Activated CD4-positive, alpha-beta memory T cell treated with anti-CD3 and anti-CD28 coated beads, Interleukin-2, amount 10 ng/mL, durations not matched to agents 7 days and 5 days (primary cell): Measurements from ENCODE around the gene OR13C5. TPM values are rescaled to one million over a fixed set of nuclear protein-coding genes. Genes with fewer than 3 reads are reported as not detected.
"Not testable (repeated sequence)": the region's sequence is repeated elsewhere in the genome, so short reads cannot be mapped to it uniquely, and the experiment has no call there.

ENCODE experiments used
- CTCF ChIA-PET: fragments of 350-600 bp; sonication (Branson Sonifier 250); formaldehyde crosslinking; loops from one replicate; lab custom pipeline; 2021; ENCODE audit warnings: antibody characterized with exemption, inconsistent platforms; lab: Charles Lee
- POLR2A ChIA-PET: fragments of 350-600 bp; sonication (Branson Sonifier 250); formaldehyde crosslinking; loops from one replicate; lab custom pipeline; 2021; ENCODE audit warnings: antibody characterized with exemption; lab: Charles Lee
- DNase-seq: peaks from one replicate; pipeline ENCODE4 v3.0.0-alpha.2; 2020
- H3K27ac Mint-ChIP-seq: one replicate; pipeline ENCODE4 v1.8.0; 2021; ENCODE audit warnings: mild to moderate bottlenecking, mixed read lengths
- H3K27me3 Mint-ChIP-seq: one replicate; pipeline ENCODE4 v1.8.0; 2021; ENCODE audit warnings: mixed read lengths
- H3K36me3 Mint-ChIP-seq: one replicate; pipeline ENCODE4 v1.8.0; 2021; ENCODE audit warnings: low read depth, mixed read lengths
- H3K4me1 Mint-ChIP-seq: one replicate; pipeline ENCODE4 v1.8.0; 2021; ENCODE audit warnings: mixed read lengths
- H3K4me3 Mint-ChIP-seq: one replicate; pipeline ENCODE4 v1.8.0; 2021; ENCODE audit warnings: mild to moderate bottlenecking, mixed read lengths
- H3K9me3 Mint-ChIP-seq: one replicate; pipeline ENCODE4 v1.8.0; 2021; ENCODE audit warnings: mixed read lengths
- total RNA-seq, 2 experiments: library from RNA; stranded (reverse); gene quantifications; one replicate each; pipeline ENCODE4 v1.2.3, GENCODE V29; 2021

Gene OR13C5, protein sequence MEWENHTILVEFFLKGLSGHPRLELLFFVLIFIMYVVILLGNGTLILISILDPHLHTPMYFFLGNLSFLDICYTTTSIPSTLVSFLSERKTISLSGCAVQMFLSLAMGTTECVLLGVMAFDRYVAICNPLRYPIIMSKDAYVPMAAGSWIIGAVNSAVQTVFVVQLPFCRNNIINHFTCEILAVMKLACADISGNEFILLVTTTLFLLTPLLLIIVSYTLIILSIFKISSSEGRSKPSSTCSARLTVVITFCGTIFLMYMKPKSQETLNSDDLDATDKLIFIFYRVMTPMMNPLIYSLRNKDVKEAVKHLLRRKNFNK
- not detected for total RNA-seq

GRCh38 chr9:104599313-104599712, at the start of gene OR13C5:
Gene OR13C5 (minus strand): TSS chr9:104599413. CDS start chr9:104599413, 0 bp downstream.
- H3K36me3 Mint-ChIP-seq, H3K4me1 Mint-ChIP-seq, H3K27me3 Mint-ChIP-seq, DNase-seq, CTCF ChIA-PET, H3K27ac Mint-ChIP-seq, POLR2A ChIA-PET, H3K9me3 Mint-ChIP-seq, H3K4me3 Mint-ChIP-seq: not testable (repeated sequence)

DNA sequence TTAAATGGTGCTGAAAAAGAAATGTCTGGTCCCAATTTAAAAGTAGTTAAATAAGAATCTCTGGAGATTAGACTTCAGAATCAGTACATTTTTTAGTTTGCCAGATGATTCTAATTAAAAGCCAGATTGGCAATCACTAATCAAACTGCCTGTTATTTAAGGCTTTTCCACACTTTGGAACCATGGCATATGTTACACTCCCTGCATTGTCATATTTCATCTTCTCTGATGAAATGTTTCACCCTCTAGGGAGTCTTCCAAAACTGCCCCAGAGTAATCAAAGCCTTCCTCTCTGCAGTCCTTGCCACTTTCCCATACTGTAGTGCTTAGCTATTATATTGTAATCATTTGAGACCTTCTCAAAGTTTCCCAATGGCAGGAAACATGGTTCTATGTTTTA, 36.2 kb upstream of the OR13C5 start:
- Mint-ChIP-seq H3K27me3 (no peaks in the 10 kb centered on the region), H3K4me3 (no peak overlapping the region), H3K9me3 (no peaks in the 10 kb centered on the region), H3K27ac (no peak overlapping the region), H3K36me3 (no peaks in the 10 kb centered on the region), H3K4me1 (no peaks in the 10 kb centered on the region)
- no peak for DNase-seq
- POLR2A ChIA-PET = no interaction called here
- CTCF ChIA-PET = no interaction called here

DNA sequence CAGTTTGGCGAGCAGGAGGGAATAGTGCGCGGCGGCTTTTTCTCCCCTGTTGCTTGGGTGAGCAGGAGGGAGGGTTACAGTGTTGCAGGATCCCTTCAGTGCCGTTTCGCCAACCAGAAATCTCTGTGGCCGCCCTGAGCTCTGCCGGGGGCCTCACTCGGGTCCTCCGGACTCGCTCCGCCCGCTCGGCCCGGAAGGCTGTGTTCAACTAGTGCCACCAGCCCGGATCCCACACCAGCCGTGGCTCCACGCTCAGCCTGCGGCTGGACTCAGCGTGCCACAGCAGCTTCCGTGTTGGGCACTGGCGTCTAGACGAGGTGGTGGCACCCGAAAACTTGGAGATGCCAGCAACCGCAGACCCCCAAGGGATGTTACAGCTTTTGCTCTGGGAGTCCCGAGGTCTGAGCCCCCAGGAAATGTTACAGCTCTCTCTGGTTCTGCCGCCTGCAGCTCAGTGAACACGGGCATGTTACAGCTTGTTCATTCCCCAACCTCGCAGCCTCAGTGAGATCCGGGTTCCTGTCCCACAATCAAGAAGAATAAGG, 34.8 kb upstream of the OR13C5 start:
- Mint-ChIP-seq H3K9me3 (no peaks in the 10 kb centered on the region), H3K27ac (no peak overlapping the region), H3K27me3 (no peaks in the 10 kb centered on the region), H3K4me3 (no peak overlapping the region), H3K36me3 (no peaks in the 10 kb centered on the region), H3K4me1 (no peaks in the 10 kb centered on the region)
- no peak for DNase-seq
- CTCF ChIA-PET = no interaction called here
- POLR2A ChIA-PET = no interaction called here

- H3K27me3 Mint-ChIP-seq, H3K36me3 Mint-ChIP-seq, DNase-seq, H3K27ac Mint-ChIP-seq, POLR2A ChIA-PET, H3K4me1 Mint-ChIP-seq, CTCF ChIA-PET, H3K9me3 Mint-ChIP-seq, H3K4me3 Mint-ChIP-seq: not testable (repeated sequence)
These were observed 26.8 kb upstream of the OR13C5 start for GRCh38 chr9:104625964-104626363.

DNA sequence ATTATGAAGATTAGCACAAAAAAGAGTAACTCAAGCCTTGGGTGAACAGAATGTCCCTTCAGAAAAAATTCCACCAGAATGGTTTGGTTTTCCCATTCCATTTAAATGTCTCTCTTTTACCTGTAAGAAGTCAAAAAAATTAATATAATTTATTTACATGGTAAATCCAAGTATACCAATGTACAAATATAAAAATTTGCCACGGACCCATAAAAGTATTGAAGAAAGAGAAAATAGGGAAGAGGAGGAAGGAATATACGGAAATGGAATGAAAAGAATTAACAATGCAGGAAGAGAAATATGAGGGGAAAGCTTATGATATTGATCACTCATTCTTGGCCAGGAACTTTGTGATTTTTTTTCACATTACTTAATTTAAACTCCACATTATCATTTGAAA, 18.9 kb upstream of the OR13C5 start, which contains the start of gene OR13C9:
Gene OR13C9, minus strand, starts transcription at position 101 of the 400 bp plus-strand sequence. Its CDS starts 0 bp downstream, at position 101.
- H3K27me3 Mint-ChIP-seq = no peaks in the 10 kb centered on the region
- H3K9me3 Mint-ChIP-seq = no peaks in the 10 kb centered on the region
- ChIA-PET POLR2A (no interaction called here), CTCF (no interaction called here)
- no peak within 1 kb of the TSS for H3K27ac Mint-ChIP-seq
- H3K4me3 Mint-ChIP-seq = no peak within 1 kb of the TSS
- no peaks in the 10 kb centered on the region for H3K36me3 Mint-ChIP-seq
- H3K4me1 Mint-ChIP-seq = no peaks in the 10 kb centered on the region
- DNase-seq = no peak

DNA sequence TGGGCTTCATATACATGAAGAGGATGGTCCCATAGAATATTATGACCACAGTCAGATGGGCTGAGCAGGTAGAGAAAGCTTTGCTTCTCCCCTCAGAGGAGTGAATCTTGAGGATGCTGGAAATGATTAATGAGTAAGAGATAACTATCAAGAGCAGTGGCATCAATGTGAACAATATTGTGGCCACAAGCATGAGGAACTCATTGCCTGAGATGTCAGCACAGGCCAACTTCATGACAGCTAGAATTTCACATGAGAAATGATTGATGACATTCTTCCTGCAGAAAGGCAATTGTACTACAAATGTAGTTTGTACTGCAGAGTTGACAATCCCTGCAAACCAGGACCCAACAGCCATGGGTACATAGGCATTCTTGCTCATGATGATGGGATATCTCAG, 18.2 kb upstream of the OR13C5 start:
- Mint-ChIP-seq H3K27me3 (no peaks in the 10 kb centered on the region), H3K4me3 (no peak overlapping the region), H3K9me3 (no peaks in the 10 kb centered on the region), H3K27ac (no peak overlapping the region), H3K36me3 (no peaks in the 10 kb centered on the region), H3K4me1 (no peaks in the 10 kb centered on the region)
- DNase-seq = no peak
- ChIA-PET CTCF (no interaction called here), POLR2A (no interaction called here)

- Mint-ChIP-seq H3K27me3 (no peaks in the 10 kb centered on the region), H3K27ac (no peak overlapping the region), H3K4me3 (no peak overlapping the region), H3K36me3 (no peaks in the 10 kb centered on the region), H3K4me1 (no peaks in the 10 kb centered on the region), H3K9me3 (no peaks in the 10 kb centered on the region)
- DNase-seq = no peak
- ChIA-PET POLR2A (no interaction called here), CTCF (no interaction called here)
These were observed 12.0 kb upstream of the OR13C5 start for GRCh38 chr9:104611213-104611612.

DNA sequence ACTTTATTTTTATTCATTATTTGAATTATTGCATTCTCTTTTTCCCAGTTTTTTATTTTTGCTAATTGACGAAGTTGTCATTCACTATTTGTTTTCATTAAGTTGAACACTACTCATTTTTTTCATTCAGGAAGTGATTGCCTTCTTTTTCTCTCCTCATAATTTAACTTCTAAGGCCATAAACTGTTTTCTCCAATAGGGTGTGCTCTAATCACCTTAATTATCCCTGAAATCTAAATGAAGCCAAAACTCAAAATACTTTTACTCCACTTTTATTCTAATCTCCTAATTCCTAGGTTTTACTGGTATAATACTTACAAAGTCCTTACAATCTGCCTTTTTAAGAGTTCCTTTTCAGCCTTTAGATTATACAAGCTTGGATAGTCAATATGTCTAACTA, 9.1 kb upstream of the OR13C5 start:
- ChIA-PET CTCF (no interaction called here), POLR2A (no interaction called here)
- H3K4me3 Mint-ChIP-seq = no peak overlapping the region
- DNase-seq = no peak
- H3K4me1 Mint-ChIP-seq = no peaks in the 10 kb centered on the region
- H3K36me3 Mint-ChIP-seq = no peaks in the 10 kb centered on the region
- no peaks in the 10 kb centered on the region for H3K27me3 Mint-ChIP-seq
- H3K27ac Mint-ChIP-seq = no peak overlapping the region
- H3K9me3 Mint-ChIP-seq = no peaks in the 10 kb centered on the region

GRCh38 chr9:104606152-104606551, 6.9 kb upstream of the OR13C5 start:
- Mint-ChIP-seq H3K4me3 (no peak overlapping the region), H3K9me3 (no peaks in the 10 kb centered on the region)

DNA sequence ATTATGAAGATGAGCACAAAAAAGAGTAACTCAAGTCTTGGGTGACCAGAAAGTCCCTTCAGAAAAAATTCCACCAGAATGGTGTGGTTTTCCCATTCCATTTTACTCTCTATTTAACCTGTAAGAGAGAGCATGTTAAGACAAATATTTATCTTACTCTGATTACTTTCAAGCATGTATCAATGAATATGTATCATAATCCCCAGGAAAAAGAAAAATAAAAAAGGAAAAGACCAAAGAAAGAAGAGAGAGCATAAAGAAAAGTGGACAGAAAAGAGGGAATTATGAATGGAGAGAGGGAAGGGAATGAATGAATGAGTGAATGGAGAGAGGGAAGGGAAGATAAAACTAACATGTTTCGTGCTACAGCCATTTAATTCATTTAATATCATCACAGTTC, 6.3 kb upstream of the OR13C5 start, which contains the start of gene OR13C2:
Gene OR13C2, minus strand, starts transcription at position 101 of the 400 bp plus-strand sequence. Its CDS starts 0 bp downstream, at position 101.
- CTCF ChIA-PET, H3K36me3 Mint-ChIP-seq, DNase-seq, H3K4me3 Mint-ChIP-seq, POLR2A ChIA-PET, H3K27me3 Mint-ChIP-seq, H3K27ac Mint-ChIP-seq, H3K4me1 Mint-ChIP-seq, H3K9me3 Mint-ChIP-seq: not testable (repeated sequence)

More at GRCh38 chr9:104606152-104606551, 6.9 kb upstream of the OR13C5 start:
- Mint-ChIP-seq H3K27ac (no peak overlapping the region), H3K4me1 (no peaks in the 10 kb centered on the region), H3K36me3 (no peaks in the 10 kb centered on the region), H3K27me3 (no peaks in the 10 kb centered on the region)
- CTCF ChIA-PET = no interaction called here
- POLR2A ChIA-PET = no interaction called here
- DNase-seq = no peak

GRCh38 chr9:104604801-104605200, 5.6 kb upstream of the OR13C5 start:
- ChIA-PET CTCF (no interaction called here), POLR2A (no interaction called here)
- no peak overlapping the region for H3K4me3 Mint-ChIP-seq
- H3K27me3 Mint-ChIP-seq = no peaks in the 10 kb centered on the region
- DNase-seq = no peak
- no peak overlapping the region for H3K27ac Mint-ChIP-seq
- no peaks in the 10 kb centered on the region for H3K4me1 Mint-ChIP-seq
- no peaks in the 10 kb centered on the region for H3K36me3 Mint-ChIP-seq
- no peaks in the 10 kb centered on the region for H3K9me3 Mint-ChIP-seq

- H3K9me3 Mint-ChIP-seq, H3K27ac Mint-ChIP-seq, H3K4me3 Mint-ChIP-seq, H3K36me3 Mint-ChIP-seq, H3K27me3 Mint-ChIP-seq, DNase-seq, H3K4me1 Mint-ChIP-seq, CTCF ChIA-PET, POLR2A ChIA-PET: not testable (repeated sequence)
These were observed 464 bp downstream of the OR13C5 start for GRCh38 chr9:104598749-104599148.

DNA sequence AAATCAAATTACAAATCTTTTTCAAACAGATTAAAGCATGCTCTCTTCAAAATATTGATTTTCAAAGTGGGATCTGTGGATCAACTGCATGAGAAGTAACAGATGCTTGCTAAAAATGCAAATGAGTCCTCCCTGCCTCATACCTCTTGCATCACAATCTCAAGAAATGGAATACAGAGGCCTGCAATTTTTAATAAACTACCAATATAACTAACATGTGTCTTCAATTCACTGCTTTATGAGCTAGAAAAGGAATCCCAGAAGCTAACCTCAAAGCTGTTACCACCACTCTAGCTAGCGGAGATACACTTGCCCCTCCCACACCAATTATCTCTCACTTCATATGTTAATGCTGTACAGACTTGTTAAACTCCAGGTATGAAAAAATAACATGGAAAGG, 9.6 kb downstream of the OR13C5 start:
- Mint-ChIP-seq H3K4me3 (no peak overlapping the region), H3K27ac (no peak overlapping the region), H3K9me3 (no peaks in the 10 kb centered on the region), H3K4me1 (no peaks in the 10 kb centered on the region), H3K36me3 (no peaks in the 10 kb centered on the region), H3K27me3 (no peaks in the 10 kb centered on the region)
- DNase-seq = no peak
- POLR2A ChIA-PET = no interaction called here
- CTCF ChIA-PET = no interaction called here
